C4-2B (cell line): ENCODE measurements around the gene DOCK10.

ENCODE experiments used
- ZFX ChIP-seq: fragments of 450-650 bp; IDR thresholded peaks from 2 replicates; pipeline ENCODE4 v1.6.1; 2017
- TF ChIP-seq, protein P1 (sequence below): fragments of 450-650 bp; conservative IDR thresholded peaks from 2 replicates; pipeline ENCODE4 v1.5.1; 2017; ENCODE audit warnings: mild to moderate bottlenecking

DNA sequence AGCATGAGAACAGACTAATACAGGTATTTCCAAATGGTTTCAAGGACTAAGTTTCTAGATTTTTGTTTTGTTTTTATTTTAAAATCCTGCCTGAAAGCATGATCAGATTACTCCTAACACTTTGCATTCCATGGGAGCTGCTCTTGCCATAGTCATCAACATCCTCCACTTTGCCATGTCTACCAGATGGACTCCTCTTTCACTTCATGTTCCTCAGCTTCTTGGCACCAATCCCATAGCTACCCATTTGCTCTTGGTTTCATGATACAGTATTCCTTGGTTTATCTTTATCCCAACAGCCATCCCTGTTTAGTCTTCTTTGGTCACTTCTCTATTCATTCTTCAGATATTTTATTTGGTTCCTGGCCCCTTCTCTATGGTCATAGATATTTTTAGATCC lies 171.9 kb downstream of the DOCK10 start:
- TF ChIP-seq, protein P1, sequence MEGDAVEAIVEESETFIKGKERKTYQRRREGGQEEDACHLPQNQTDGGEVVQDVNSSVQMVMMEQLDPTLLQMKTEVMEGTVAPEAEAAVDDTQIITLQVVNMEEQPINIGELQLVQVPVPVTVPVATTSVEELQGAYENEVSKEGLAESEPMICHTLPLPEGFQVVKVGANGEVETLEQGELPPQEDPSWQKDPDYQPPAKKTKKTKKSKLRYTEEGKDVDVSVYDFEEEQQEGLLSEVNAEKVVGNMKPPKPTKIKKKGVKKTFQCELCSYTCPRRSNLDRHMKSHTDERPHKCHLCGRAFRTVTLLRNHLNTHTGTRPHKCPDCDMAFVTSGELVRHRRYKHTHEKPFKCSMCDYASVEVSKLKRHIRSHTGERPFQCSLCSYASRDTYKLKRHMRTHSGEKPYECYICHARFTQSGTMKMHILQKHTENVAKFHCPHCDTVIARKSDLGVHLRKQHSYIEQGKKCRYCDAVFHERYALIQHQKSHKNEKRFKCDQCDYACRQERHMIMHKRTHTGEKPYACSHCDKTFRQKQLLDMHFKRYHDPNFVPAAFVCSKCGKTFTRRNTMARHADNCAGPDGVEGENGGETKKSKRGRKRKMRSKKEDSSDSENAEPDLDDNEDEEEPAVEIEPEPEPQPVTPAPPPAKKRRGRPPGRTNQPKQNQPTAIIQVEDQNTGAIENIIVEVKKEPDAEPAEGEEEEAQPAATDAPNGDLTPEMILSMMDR, result no peak
- no peak for TF ChIP-seq ZFX
